Measurements from ENCODE around the gene USP10.

The USP10 gene

DNA sequence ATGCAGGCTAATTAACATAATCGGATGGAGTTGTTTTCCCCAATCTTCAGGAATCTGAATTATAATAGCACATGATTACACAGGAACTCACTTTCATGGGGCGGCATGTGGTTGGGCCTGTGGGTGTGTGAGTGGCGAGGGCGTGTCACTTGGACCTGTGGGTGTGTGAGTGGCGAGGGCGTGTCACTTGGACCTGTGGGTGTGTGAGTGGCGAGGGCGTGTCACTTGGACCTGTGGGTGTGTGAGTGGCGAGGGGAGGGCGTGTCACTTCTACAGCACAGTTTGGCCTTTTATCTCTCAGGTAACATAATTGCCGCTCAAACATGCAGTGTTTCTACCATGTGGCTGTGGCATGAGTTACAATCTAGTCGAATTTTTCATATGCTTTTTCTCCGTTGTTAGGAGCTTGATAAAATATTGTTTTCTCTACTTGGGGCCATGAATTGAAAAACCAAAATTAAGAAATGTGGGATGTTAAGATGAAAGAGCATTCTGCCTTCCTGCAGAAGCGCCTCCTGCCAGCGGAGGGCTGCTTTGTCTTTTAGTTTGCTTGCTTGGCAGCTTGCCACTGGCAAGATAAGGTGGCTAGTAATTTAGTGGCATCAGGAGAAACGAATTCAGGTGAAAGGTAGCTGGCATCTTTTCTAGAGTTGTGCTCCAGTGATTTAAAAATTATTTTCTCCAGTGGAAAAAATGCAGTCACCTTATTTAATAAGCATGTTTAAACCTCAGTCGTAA lies 36.2 kb downstream of the USP10 start:
- Histone ChIP-seq H3K36me3 (ENCODE audit: control insufficient read depth in 2 of 2, insufficient read depth in 1 of 2, low read length in 2 of 2) (peaks cover 0 to 30% of the 10 kb centered on the region in 2 experiments; a peak in 2 of 3 replicates), H3K27ac (ENCODE audit: extremely low read depth, low read depth, low read length) (no peak overlapping the region), H3K9me3 (ENCODE audit: control insufficient read depth, insufficient read depth, low read depth, low read length) (no peaks in the 10 kb centered on the region), H3K4me3 (ENCODE audit: low read depth, low read length) (no peak overlapping the region), H3K4me1 (ENCODE audit: control insufficient read depth, insufficient read depth, low read length) (peaks cover 18% of the 10 kb centered on the region)
- ChIA-PET POLR2A (interaction anchor here (0.6 kb wide), 1 partner anchor 13 kb away, joined by 3 read pairs; no protein-coding TSS in a partner anchor), CTCF (interaction anchor here (0.6 to 8.0 kb wide), 10 partner anchors 11 to 242 kb away, joined by 3 to 112 read pairs (median 4); no protein-coding TSS in a partner anchor)
- TF ChIP-seq ZNF366 (tag by site-specific recombination; conservative IDR thresholded peaks at IDR 0.05) (0 out of 2 replicates have a peak, but pooled peaks have one; percentile 27), ZNF776 (tag by site-specific recombination; IDR thresholded peaks at IDR 0.05; ENCODE audit: borderline replicate concordance) (no peak), SP3 (tag by site-specific recombination; IDR thresholded peaks at IDR 0.05) (peak; percentile 41; the same call in 1 of the 2 replicates), ZBTB20 (tag by site-specific recombination; IDR thresholded peaks at IDR 0.05) (peak; percentile 83), GLIS2 (tag by site-specific recombination; IDR thresholded peaks at IDR 0.05) (no peak), ZNF473 (tag by site-specific recombination; IDR thresholded peaks at IDR 0.05) (no peak), KLF10 (tag by site-specific recombination; IDR thresholded peaks at IDR 0.05) (peak; percentile 98), ZNF529 (tag by site-specific recombination; IDR thresholded peaks at IDR 0.05; ENCODE audit: insufficient replicate concordance) (no peak), BCL6B (tag by site-specific recombination; IDR thresholded peaks at IDR 0.05) (no peak), KLF1 (tag by site-specific recombination; IDR thresholded peaks at IDR 0.05) (peak; percentile 98), MYNN (tag by site-specific recombination; IDR thresholded peaks at IDR 0.05; ENCODE audit: borderline replicate concordance) (no peak), EGR2 (tag by site-specific recombination; IDR thresholded peaks at IDR 0.05; ENCODE audit: low read depth) (peak; percentile 97), OSR2 (tag by site-specific recombination; IDR thresholded peaks at IDR 0.05) (no peak), ZFHX2 (tag by site-specific recombination; conservative IDR thresholded peaks at IDR 0.05) (peak; percentile 97), ZNF660 (tag by site-specific recombination; IDR thresholded peaks at IDR 0.05) (0 out of 2 replicates have a peak, but pooled peaks have one; percentile 51), SCRT2 (tag by site-specific recombination; IDR thresholded peaks at IDR 0.05) (no peak; the same call in 1 of the 2 replicates), KLF8 (tag by site-specific recombination; IDR thresholded peaks at IDR 0.05) (peak; percentile 45; the same call in 1 of the 2 replicates), CTCF (tag by site-specific recombination; IDR thresholded peaks at IDR 0.05) (0 out of 2 replicates have a peak, but pooled peaks have one; percentile 13), KLF9 (tag by site-specific recombination; IDR thresholded peaks at IDR 0.05; ENCODE audit: low read depth) (peak; percentile 98), ZNF692 (tag by site-specific recombination; IDR thresholded peaks at IDR 0.05) (no peak)
- TF ChIP-seq, protein P1, sequence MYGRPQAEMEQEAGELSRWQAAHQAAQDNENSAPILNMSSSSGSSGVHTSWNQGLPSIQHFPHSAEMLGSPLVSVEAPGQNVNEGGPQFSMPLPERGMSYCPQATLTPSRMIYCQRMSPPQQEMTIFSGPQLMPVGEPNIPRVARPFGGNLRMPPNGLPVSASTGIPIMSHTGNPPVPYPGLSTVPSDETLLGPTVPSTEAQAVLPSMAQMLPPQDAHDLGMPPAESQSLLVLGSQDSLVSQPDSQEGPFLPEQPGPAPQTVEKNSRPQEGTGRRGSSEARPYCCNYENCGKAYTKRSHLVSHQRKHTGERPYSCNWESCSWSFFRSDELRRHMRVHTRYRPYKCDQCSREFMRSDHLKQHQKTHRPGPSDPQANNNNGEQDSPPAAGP (tag by site-specific recombination; IDR thresholded peaks at IDR 0.05) = 0 out of 2 replicates have a peak, but pooled peaks have one; percentile 39
- TF ChIP-seq, protein P2, sequence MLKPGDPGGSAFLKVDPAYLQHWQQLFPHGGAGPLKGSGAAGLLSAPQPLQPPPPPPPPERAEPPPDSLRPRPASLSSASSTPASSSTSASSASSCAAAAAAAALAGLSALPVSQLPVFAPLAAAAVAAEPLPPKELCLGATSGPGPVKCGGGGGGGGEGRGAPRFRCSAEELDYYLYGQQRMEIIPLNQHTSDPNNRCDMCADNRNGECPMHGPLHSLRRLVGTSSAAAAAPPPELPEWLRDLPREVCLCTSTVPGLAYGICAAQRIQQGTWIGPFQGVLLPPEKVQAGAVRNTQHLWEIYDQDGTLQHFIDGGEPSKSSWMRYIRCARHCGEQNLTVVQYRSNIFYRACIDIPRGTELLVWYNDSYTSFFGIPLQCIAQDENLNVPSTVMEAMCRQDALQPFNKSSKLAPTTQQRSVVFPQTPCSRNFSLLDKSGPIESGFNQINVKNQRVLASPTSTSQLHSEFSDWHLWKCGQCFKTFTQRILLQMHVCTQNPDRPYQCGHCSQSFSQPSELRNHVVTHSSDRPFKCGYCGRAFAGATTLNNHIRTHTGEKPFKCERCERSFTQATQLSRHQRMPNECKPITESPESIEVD (tag by site-specific recombination; IDR thresholded peaks at IDR 0.05) = peak; percentile 42

Data from HEK293 (cell line).